ENCODE data around the gene GSN.

GRCh38 chr9:121298689-121299466 is 30.9 kb downstream of the GSN start:
- TF ChIP-seq TCF12 (IDR thresholded peaks at IDR 0.05) (no peak), TCF12 (CRISPR knock-in tag; IDR thresholded peaks at IDR 0.05) (no peak), ZNF501 (CRISPR knock-in tag; IDR thresholded peaks at IDR 0.05) (no peak; the same call in 1 of the 2 replicates), CBX2 (IDR thresholded peaks at IDR 0.05; ENCODE audit: low read depth, low read length) (no peak), CBX2 (CRISPR knock-in tag; IDR thresholded peaks at IDR 0.05; ENCODE audit: low read depth) (no peak), EZH2 (conservative IDR thresholded peaks at IDR 0.05; ENCODE audit: low read depth, low read length) (no peak), BRD4 (CRISPR knock-in tag; IDR thresholded peaks at IDR 0.05) (no peak; the same call in 1 of the 2 replicates), HOMEZ (CRISPR knock-in tag; IDR thresholded peaks at IDR 0.05; ENCODE audit: low read depth) (no peak), NR3C1 (CRISPR knock-in tag; IDR thresholded peaks at IDR 0.05) (no peak), ZBTB2 (CRISPR knock-in tag; IDR thresholded peaks at IDR 0.05; ENCODE audit: low read depth) (no peak), STAG1 (CRISPR knock-in tag; IDR thresholded peaks at IDR 0.05) (0 out of 2 replicates have a peak, but pooled peaks have one; percentile 2), POLR2A (IDR thresholded peaks at IDR 0.05; ENCODE audit: insufficient read depth in 1 of 2, low read depth in 2 of 2, low read length in 2 of 2) (no peak; a peak in 2 of 4 replicates)
- TF ChIP-seq, protein P1, sequence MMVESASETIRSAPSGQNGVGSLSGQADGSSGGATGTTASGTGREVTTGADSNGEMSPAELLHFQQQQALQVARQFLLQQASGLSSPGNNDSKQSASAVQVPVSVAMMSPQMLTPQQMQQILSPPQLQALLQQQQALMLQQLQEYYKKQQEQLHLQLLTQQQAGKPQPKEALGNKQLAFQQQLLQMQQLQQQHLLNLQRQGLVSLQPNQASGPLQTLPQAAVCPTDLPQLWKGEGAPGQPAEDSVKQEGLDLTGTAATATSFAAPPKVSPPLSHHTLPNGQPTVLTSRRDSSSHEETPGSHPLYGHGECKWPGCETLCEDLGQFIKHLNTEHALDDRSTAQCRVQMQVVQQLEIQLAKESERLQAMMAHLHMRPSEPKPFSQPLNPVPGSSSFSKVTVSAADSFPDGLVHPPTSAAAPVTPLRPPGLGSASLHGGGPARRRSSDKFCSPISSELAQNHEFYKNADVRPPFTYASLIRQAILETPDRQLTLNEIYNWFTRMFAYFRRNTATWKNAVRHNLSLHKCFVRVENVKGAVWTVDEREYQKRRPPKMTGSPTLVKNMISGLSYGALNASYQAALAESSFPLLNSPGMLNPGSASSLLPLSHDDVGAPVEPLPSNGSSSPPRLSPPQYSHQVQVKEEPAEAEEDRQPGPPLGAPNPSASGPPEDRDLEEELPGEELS (CRISPR knock-in tag; IDR thresholded peaks at IDR 0.05), result 0 out of 2 replicates have a peak, but pooled peaks have one; percentile 28
- TF ChIP-seq, protein P2, sequence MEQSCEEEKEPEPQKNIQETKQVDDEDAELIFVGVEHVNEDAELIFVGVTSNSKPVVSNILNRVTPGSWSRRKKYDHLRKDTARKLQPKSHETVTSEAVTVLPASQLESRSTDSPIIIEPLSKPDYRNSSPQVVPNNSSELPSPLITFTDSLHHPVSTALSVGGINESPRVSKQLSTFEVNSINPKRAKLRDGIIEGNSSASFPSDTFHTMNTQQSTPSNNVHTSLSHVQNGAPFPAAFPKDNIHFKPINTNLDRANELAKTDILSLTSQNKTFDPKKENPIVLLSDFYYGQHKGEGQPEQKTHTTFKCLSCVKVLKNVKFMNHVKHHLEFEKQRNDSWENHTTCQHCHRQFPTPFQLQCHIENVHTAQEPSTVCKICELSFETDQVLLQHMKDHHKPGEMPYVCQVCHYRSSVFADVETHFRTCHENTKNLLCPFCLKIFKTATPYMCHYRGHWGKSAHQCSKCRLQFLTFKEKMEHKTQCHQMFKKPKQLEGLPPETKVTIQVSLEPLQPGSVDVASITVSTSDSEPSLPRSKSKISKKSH (CRISPR knock-in tag; IDR thresholded peaks at IDR 0.05; ENCODE audit: borderline replicate concordance), result no peak
- TF ChIP-seq, protein P3, sequence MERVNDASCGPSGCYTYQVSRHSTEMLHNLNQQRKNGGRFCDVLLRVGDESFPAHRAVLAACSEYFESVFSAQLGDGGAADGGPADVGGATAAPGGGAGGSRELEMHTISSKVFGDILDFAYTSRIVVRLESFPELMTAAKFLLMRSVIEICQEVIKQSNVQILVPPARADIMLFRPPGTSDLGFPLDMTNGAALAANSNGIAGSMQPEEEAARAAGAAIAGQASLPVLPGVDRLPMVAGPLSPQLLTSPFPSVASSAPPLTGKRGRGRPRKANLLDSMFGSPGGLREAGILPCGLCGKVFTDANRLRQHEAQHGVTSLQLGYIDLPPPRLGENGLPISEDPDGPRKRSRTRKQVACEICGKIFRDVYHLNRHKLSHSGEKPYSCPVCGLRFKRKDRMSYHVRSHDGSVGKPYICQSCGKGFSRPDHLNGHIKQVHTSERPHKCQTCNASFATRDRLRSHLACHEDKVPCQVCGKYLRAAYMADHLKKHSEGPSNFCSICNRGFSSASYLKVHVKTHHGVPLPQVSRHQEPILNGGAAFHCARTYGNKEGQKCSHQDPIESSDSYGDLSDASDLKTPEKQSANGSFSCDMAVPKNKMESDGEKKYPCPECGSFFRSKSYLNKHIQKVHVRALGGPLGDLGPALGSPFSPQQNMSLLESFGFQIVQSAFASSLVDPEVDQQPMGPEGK (CRISPR knock-in tag; IDR thresholded peaks at IDR 0.05), result no peak

Measured in HepG2 (cell line).